ENCODE data around the gene CCDC148. TPM values are rescaled to one million over a fixed set of nuclear protein-coding genes. Genes with fewer than 3 reads are reported as not detected.

CCDC148 gene
- total and polyA plus RNA-seq, 10 of the 15 experiments (the other 5 are each of a cell fraction or from before 2014, with no cell fraction given) = 0.07 to 0.30 (median 0.18) TPM; not detected in 7

DNA sequence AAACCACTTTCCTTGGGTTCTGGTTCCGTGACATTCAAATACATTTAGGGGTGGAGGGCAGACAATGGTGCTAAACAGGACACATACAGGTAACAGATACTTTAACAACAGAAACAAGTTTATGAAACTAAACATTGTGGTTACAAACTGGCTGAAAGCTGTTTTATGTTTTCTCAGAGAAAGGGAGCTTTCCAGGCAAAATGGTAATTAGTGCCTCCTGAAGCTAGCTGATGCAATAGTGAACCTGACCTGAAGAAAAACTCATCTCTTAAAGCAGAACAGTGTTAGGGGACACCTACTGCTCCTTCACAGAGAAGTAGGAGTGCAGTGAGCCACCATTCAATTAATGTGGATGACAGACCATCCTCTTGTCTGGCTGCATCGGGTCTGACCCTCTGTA, 138.9 kb downstream of the CCDC148 start (continued):
- TF ChIP-seq ZNF24 (IDR thresholded peaks at IDR 0.05) = no peak

GRCh38 chr2:158315803-158316414, 140.6 kb downstream of the CCDC148 start:
- intact Hi-C loops (cut with micrococcal nuclease; ENCODE audit: unreplicated experiment) = no loop called here
- Histone ChIP-seq H3K79me2 (ENCODE audit: control insufficient read depth, insufficient read depth, low read length) (no peaks in the 10 kb centered on the region), H3K27ac (ENCODE audit: control insufficient read depth, insufficient read depth) (no peak overlapping the region), H3K27me3 (replicated peaks in 1 of 2; ENCODE audit: control insufficient read depth in 2 of 2, insufficient read depth in 2 of 2, low read length in 1 of 2) (no peaks in the 10 kb centered on the region), H3K4me2 (ENCODE audit: control insufficient read depth, insufficient read depth) (no peak overlapping the region), H3K4me3 (no peak overlapping the region), H3K36me3 (ENCODE audit: control insufficient read depth in 2 of 2, insufficient read depth in 2 of 2, low read length in 1 of 2) (no peaks in the 10 kb centered on the region), H3K9ac (ENCODE audit: control insufficient read depth, insufficient read depth, low read length) (no peak overlapping the region), H2AFZ (ENCODE audit: control insufficient read depth, low read depth, low read length) (no peak overlapping the region), H3K9me3 (replicated peaks; ENCODE audit: control insufficient read depth, insufficient read depth, low read length) (no peaks in the 10 kb centered on the region), H4K20me1 (ENCODE audit: control insufficient read depth, insufficient read depth) (no peaks in the 10 kb centered on the region), H3K4me1 (ENCODE audit: control insufficient read depth, insufficient read depth, low read length) (no peaks in the 10 kb centered on the region)
- RAD21 ChIA-PET (ENCODE audit: unreplicated experiment) = no interaction called here
- FAIRE-seq = no peak
- ATAC-seq = peak; percentile 32; the same call in 2 of the 3 replicates
- BruUV-seq (replicated peaks) = no TSS peak
- in situ Hi-C loops (cut with MboI) = no loop called here
- 0% methylated on average over 1 of the region's 1 CpG for WGBS (ENCODE audit: insufficient coverage, insufficient replicate concordance, low lambda C conversion rate, missing lambda C conversion rate)
- POLR2A ChIA-PET = no interaction called here
- SMC1A ChIA-PET (ENCODE audit: uncharacterized antibody, unreplicated experiment) = no interaction called here
- no peak for DNase-seq (ENCODE audit: low read depth, low spot score)
- TF ChIP-seq RB1 (IDR thresholded peaks at IDR 0.05; ENCODE audit: borderline replicate concordance) (no peak), ASH2L (IDR thresholded peaks at IDR 0.05; ENCODE audit: borderline replicate concordance, low read depth) (no peak), NR2C1 (IDR thresholded peaks at IDR 0.05) (no peak), CBX3 (IDR thresholded peaks at IDR 0.05; ENCODE audit: borderline replicate concordance, low read depth) (no peak), POU2F2 (IDR thresholded peaks at IDR 0.05; ENCODE audit: borderline replicate concordance, low read depth, low read length) (no peak), SREBF1 (IDR thresholded peaks at IDR 0.05; ENCODE audit: low read length) (no peak)
- CTCF ChIA-PET = interaction anchor here (1.0 kb wide), 1 partner anchor 438 kb away, joined by 3 read pairs; no protein-coding TSS in a partner anchor

DNA sequence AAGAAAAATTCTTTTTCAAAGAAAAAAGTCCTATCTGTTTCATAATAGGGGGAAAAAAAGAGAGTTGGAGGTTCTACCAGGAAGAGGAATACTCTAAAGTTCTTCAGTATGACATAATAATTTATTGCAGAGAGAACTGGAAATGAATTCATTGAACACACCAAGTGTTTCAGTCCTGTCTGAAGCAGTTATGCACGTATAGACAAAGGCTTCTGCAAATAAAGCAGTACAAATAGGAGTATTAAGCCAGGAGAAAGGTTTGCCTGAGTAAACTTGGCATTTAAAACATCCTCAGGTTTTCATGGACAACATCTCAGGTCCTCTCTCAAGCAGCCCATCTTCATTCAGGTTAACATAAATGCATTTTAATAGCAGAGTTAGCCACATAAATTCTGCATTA, 141.6 kb downstream of the CCDC148 start:
- Histone ChIP-seq H3K27me3 (replicated peaks in 1 of 2; ENCODE audit: control insufficient read depth in 2 of 2, insufficient read depth in 2 of 2, low read length in 1 of 2) (no peaks in the 10 kb centered on the region), H3K4me3 (no peak overlapping the region), H3K9ac (ENCODE audit: control insufficient read depth, insufficient read depth, low read length) (no peak overlapping the region), H3K27ac (ENCODE audit: control insufficient read depth, insufficient read depth) (no peak overlapping the region), H3K9me3 (replicated peaks; ENCODE audit: control insufficient read depth, insufficient read depth, low read length) (no peaks in the 10 kb centered on the region), H2AFZ (ENCODE audit: control insufficient read depth, low read depth, low read length) (no peak overlapping the region), H3K4me1 (ENCODE audit: control insufficient read depth, insufficient read depth, low read length) (no peaks in the 10 kb centered on the region), H3K36me3 (ENCODE audit: control insufficient read depth in 2 of 2, insufficient read depth in 2 of 2, low read length in 1 of 2) (no peaks in the 10 kb centered on the region), H3K79me2 (ENCODE audit: control insufficient read depth, insufficient read depth, low read length) (no peaks in the 10 kb centered on the region), H3K4me2 (ENCODE audit: control insufficient read depth, insufficient read depth) (no peak overlapping the region), H4K20me1 (ENCODE audit: control insufficient read depth, insufficient read depth) (no peaks in the 10 kb centered on the region)
- in situ Hi-C loops (cut with MboI) = no loop called here
- ChIA-PET RAD21 (ENCODE audit: unreplicated experiment) (no interaction called here), CTCF (no interaction called here), SMC1A (ENCODE audit: uncharacterized antibody, unreplicated experiment) (no interaction called here), POLR2A (no interaction called here)
- no peak for FAIRE-seq
- 0% methylated on average over 1 of the region's 1 CpG for WGBS (ENCODE audit: insufficient coverage, insufficient replicate concordance, low lambda C conversion rate, missing lambda C conversion rate)
- TF ChIP-seq LARP7 (IDR thresholded peaks at IDR 0.05) = no peak
- no peak for TF ChIP-seq CHD1 (IDR thresholded peaks at IDR 0.05; ENCODE audit: low read depth, low read length)
- DNase-seq (ENCODE audit: low read depth, low spot score) = no peak
- BruUV-seq (replicated peaks) = no TSS peak
- intact Hi-C loops (cut with micrococcal nuclease; ENCODE audit: unreplicated experiment) = no loop called here
- no peak for ATAC-seq
